ENCODE results near the gene MTFR1L. TPM values are rescaled to one million over a fixed set of nuclear protein-coding genes. Genes with fewer than 3 reads are reported as not detected.
A peak's percentile ranks its signal among the peaks of the same experiment; 100 is the strongest.

The MTFR1L gene
- total and polyA plus RNA-seq, 9 of the 15 experiments (the other 6 are each of a cell fraction or from before 2014, with no cell fraction given), result 41.4 to 98.5 (median 53.7) TPM

DNA sequence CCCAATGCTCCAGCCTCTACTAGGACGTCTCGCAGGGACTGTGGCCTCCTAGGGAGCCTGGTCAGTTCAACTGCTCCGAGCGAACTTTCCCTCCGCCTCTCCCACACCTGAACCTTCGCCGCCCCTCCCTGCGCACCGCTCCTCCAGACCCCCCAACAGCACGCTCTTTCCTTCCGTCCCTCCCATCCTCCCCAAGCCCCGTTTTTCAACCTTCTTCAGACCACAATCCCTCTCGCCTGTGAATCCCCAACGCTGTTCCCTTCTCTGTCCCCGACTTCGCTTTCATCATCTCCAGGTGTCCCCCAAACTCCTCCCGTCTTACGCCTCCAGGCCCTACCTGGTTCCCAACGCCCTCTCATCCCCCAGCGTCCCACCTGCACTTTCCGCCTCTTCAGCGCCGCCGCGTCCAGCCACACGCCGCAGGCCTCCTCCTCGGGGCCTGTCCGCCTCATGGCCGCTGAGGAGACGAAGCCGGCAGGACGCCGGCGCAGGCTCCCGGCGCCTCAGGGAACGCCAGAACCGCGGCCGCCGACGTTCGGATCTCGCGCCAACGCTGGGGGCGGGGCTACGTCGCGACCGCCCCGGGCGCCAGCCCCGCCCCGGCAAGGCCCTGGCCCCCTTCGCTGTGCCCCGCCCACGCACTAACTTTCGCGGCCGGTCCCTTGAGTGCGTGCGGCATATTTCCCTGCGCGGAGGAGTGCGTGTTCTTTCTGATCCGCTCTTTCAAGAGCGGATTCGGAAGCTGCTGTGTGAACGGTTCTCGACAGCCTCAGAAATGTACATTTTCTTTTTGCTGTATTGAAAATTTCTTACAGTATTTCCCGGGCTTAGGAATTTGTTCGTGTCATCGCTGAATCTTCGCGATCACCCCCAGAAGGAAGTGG, 39.4 kb downstream of the MTFR1L start, which contains the start of gene AUNIP (continued):
- TF ChIP-seq PCBP1 (IDR thresholded peaks at IDR 0.05; ENCODE audit: low read depth, low read length, poor library complexity, severe bottlenecking), result no peak
- TF ChIP-seq TRIM24 (IDR thresholded peaks at IDR 0.05), result peak; percentile 35 to 42; a peak in 2 of 4 replicates
- TF ChIP-seq, protein P1, sequence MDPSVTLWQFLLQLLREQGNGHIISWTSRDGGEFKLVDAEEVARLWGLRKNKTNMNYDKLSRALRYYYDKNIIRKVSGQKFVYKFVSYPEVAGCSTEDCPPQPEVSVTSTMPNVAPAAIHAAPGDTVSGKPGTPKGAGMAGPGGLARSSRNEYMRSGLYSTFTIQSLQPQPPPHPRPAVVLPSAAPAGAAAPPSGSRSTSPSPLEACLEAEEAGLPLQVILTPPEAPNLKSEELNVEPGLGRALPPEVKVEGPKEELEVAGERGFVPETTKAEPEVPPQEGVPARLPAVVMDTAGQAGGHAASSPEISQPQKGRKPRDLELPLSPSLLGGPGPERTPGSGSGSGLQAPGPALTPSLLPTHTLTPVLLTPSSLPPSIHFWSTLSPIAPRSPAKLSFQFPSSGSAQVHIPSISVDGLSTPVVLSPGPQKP (CRISPR knock-in tag; IDR thresholded peaks at IDR 0.05), result no peak
- TF ChIP-seq HDAC1 (IDR thresholded peaks at IDR 0.05), result peak; percentile 8 to 99; a peak in 3 of 4 replicates
- TF ChIP-seq ZNF239 (CRISPR knock-in tag; IDR thresholded peaks at IDR 0.05), result no peak
- peak; percentile 62; the same call in 1 of the 2 replicates for TF ChIP-seq ELF4 (CRISPR knock-in tag; IDR thresholded peaks at IDR 0.05)
- peak; percentile 88 for TF ChIP-seq PHF20 (IDR thresholded peaks at IDR 0.05; ENCODE audit: partially characterized antibody)
- 0 out of 2 replicates have a peak, but pooled peaks have one; percentile 19 for TF ChIP-seq NR3C1 (CRISPR knock-in tag; IDR thresholded peaks at IDR 0.05)
- TF ChIP-seq FOSL1 (tag; conservative IDR thresholded peaks at IDR 0.05), result no peak
- TF ChIP-seq, protein P2, sequence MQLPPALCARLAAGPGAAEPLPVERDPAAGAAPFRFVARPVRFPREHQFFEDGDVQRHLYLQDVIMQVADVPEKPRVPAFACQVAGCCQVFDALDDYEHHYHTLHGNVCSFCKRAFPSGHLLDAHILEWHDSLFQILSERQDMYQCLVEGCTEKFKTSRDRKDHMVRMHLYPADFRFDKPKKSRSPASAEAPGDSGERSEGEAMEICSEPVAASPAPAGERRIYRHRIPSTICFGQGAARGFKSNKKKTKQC (CRISPR knock-in tag; IDR thresholded peaks at IDR 0.05), result peak; percentile 92
- peak; percentile 55; the same call in 1 of the 2 replicates for TF ChIP-seq ZNF431 (CRISPR knock-in tag; IDR thresholded peaks at IDR 0.05)
- TF ChIP-seq, protein P3, sequence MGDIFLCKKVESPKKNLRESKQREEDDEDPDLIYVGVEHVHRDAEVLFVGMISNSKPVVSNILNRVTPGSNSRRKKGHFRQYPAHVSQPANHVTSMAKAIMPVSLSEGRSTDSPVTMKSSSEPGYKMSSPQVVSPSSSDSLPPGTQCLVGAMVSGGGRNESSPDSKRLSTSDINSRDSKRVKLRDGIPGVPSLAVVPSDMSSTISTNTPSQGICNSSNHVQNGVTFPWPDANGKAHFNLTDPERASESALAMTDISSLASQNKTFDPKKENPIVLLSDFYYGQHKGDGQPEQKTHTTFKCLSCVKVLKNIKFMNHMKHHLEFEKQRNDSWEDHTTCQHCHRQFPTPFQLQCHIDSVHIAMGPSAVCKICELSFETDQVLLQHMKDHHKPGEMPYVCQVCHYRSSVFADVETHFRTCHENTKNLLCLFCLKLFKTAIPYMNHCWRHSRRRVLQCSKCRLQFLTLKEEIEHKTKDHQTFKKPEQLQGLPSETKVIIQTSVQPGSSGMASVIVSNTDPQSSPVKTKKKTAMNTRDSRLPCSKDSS (IDR thresholded peaks at IDR 0.05; ENCODE audit: low read depth, partially characterized antibody), result no peak
- TF ChIP-seq, protein P4, sequence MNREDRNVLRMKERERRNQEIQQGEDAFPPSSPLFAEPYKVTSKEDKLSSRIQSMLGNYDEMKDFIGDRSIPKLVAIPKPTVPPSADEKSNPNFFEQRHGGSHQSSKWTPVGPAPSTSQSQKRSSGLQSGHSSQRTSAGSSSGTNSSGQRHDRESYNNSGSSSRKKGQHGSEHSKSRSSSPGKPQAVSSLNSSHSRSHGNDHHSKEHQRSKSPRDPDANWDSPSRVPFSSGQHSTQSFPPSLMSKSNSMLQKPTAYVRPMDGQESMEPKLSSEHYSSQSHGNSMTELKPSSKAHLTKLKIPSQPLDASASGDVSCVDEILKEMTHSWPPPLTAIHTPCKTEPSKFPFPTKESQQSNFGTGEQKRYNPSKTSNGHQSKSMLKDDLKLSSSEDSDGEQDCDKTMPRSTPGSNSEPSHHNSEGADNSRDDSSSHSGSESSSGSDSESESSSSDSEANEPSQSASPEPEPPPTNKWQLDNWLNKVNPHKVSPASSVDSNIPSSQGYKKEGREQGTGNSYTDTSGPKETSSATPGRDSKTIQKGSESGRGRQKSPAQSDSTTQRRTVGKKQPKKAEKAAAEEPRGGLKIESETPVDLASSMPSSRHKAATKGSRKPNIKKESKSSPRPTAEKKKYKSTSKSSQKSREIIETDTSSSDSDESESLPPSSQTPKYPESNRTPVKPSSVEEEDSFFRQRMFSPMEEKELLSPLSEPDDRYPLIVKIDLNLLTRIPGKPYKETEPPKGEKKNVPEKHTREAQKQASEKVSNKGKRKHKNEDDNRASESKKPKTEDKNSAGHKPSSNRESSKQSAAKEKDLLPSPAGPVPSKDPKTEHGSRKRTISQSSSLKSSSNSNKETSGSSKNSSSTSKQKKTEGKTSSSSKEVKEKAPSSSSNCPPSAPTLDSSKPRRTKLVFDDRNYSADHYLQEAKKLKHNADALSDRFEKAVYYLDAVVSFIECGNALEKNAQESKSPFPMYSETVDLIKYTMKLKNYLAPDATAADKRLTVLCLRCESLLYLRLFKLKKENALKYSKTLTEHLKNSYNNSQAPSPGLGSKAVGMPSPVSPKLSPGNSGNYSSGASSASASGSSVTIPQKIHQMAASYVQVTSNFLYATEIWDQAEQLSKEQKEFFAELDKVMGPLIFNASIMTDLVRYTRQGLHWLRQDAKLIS (CRISPR knock-in tag; IDR thresholded peaks at IDR 0.05), result peak; percentile 53; the same call in 1 of the 2 replicates
- TF ChIP-seq ZBTB1 (CRISPR knock-in tag; IDR thresholded peaks at IDR 0.05; ENCODE audit: borderline replicate concordance, low read depth), result no peak
- TF ChIP-seq FOXJ2 (tag; IDR thresholded peaks at IDR 0.05), result no peak
- no peak for TF ChIP-seq ZNF57 (CRISPR knock-in tag; IDR thresholded peaks at IDR 0.05)
- peak; percentile 77; the same call in 1 of the 2 replicates for TF ChIP-seq ZNF263 (CRISPR knock-in tag; IDR thresholded peaks at IDR 0.05; ENCODE audit: borderline replicate concordance)
